Measurements from ENCODE around the gene CYB561D2.
A peak's percentile ranks its signal among the peaks of the same experiment; 100 is the strongest.

CYB561D2 gene

GRCh38 chr3:50320853-50321335, 29.8 kb upstream of the CYB561D2 start:
- H3K27ac Mint-ChIP-seq = peak overlapping the region; percentile 87
- H3K27me3 Mint-ChIP-seq = no peaks in the 10 kb centered on the region
- H3K4me1 Mint-ChIP-seq (ENCODE audit: low read depth) = peaks cover 50% of the 10 kb centered on the region
- peaks cover 57% of the 10 kb centered on the region for H3K36me3 Mint-ChIP-seq (ENCODE audit: low read depth)
- DNase-seq = no peak
- peak overlapping the region; percentile 88 for H3K4me3 Mint-ChIP-seq
- no peaks in the 10 kb centered on the region for H3K9me3 Mint-ChIP-seq

DNA sequence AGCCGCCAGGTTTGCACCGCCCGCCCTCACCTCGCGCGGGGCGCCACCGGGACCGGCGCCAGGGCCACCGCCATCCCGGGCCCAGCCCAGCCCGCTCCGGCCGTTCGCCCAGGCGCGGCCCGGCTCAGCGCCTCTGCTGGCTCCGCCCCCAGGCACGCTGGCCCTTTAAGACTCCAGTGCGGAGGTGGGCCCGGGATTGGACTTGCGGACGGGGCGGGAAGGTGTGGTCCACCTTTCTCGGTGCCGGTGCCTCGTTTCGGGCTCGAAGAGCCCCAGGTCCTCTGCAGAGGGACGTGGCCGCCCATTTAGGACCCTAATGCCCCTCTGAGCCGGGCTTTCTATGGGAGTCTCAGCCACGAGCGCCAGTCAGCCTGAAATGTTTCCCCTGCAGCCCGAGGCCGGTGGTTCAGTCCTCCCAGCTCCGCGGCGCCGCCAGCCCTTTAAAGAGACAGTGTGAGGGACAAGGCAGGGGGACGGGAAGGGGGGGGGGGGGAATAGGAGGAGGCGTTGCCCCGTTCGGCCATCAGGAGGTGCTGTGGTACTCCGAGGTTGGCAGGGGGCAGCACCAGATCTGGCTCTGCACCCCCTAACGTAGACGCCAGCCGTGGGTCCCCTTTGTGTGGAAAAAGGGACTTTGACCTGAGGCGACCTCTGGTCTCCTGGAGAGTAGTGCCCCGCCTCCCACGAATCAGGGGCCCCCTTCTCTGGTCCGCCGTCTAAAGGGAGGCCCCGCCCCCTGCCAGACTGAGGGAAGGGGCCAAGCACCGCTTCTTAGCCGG, 29.1 kb upstream of the CYB561D2 start:
- H3K4me1 Mint-ChIP-seq (ENCODE audit: low read depth) = peaks cover 50% of the 10 kb centered on the region
- peak overlapping the region; percentile 98 for H3K27ac Mint-ChIP-seq
- no peaks in the 10 kb centered on the region for H3K9me3 Mint-ChIP-seq
- H3K27me3 Mint-ChIP-seq = no peaks in the 10 kb centered on the region
- H3K4me3 Mint-ChIP-seq = peak overlapping the region; percentile 83
- peaks cover 59% of the 10 kb centered on the region for H3K36me3 Mint-ChIP-seq (ENCODE audit: low read depth)
- peak; percentile 94 for DNase-seq

DNA sequence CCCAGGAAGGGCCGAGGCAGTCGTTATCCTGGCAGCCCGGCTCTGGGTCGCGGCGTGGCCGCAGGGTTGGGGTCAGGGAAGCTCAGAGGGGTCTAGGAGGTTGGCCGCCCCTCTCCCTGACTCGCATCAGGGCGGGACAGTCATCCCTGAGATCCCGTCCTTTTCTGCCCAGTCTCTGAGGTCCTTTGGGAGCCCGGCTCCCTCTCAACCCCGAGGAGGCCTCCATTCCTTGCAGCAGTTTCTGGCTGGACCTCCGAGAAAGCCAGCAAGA, 28.6 kb upstream of the CYB561D2 start:
- H3K9me3 Mint-ChIP-seq = no peaks in the 10 kb centered on the region
- H3K27me3 Mint-ChIP-seq = no peaks in the 10 kb centered on the region
- H3K27ac Mint-ChIP-seq = peak overlapping the region; percentile 98
- H3K4me1 Mint-ChIP-seq (ENCODE audit: low read depth) = peaks cover 49% of the 10 kb centered on the region
- no peak for DNase-seq
- H3K36me3 Mint-ChIP-seq (ENCODE audit: low read depth) = peaks cover 61% of the 10 kb centered on the region
- peak overlapping the region; percentile 83 for H3K4me3 Mint-ChIP-seq

DNA sequence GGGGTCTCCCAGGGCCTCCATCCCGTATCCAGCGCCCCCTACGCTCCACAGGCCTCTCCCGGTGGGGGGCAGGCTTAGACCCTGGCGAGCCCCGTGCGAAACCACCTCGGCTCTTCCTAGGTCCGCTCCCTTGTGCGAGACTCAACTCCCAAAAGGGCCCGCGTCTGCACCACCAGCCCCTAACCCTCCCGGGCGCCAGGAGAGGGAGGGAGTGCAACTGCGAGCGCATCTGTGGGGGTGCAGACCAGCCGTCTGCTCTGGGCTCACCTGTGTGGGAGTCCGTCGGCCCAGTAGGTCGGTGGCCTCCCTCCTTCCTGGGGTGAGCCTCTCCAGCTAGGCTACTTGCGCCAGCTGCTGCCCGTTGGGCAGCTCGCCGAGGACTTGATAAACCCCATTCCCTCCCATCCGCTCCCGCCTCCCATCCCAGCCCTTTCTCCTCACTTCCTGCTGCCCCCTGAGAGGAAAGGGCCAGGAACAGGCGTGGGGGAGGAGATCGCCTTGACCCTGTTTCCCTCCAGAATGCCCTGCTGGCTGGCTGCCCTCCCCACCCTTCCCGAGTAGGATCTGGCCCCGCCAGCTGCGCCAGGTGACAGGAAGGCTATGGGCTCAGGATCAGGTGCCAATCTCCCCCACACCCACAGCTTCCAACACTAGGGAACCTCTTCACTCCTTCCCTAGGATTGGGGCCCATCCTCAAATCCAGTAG, 28.1 kb upstream of the CYB561D2 start, which contains the start of gene HYAL2:
Gene HYAL2 (minus strand): TSS at position 360 of the 706 bp plus-strand sequence. CDS start 2,256 bp downstream, outside the sequence.
- Mint-ChIP-seq H3K27ac (peak within 1 kb of the TSS; percentile 98), H3K9me3 (no peaks in the 10 kb centered on the region), H3K4me3 (peak within 1 kb of the TSS; percentile 83), H3K36me3 (ENCODE audit: low read depth) (peaks cover 62% of the 10 kb centered on the region), H3K27me3 (no peaks in the 10 kb centered on the region), H3K4me1 (ENCODE audit: low read depth) (peaks cover 48% of the 10 kb centered on the region)
- DNase-seq = no peak

- no peaks in the 10 kb centered on the region for H3K9me3 Mint-ChIP-seq
- H3K36me3 Mint-ChIP-seq (ENCODE audit: low read depth) = peaks cover 60% of the 10 kb centered on the region
- no peaks in the 10 kb centered on the region for H3K27me3 Mint-ChIP-seq
- no peak overlapping the region for H3K4me3 Mint-ChIP-seq
- DNase-seq = no peak
- H3K4me1 Mint-ChIP-seq (ENCODE audit: low read depth) = peaks cover 49% of the 10 kb centered on the region
- H3K27ac Mint-ChIP-seq = peak overlapping the region; percentile 71
Observed at GRCh38 chr3:50323092-50323600, 27.5 kb upstream of the CYB561D2 start.

GRCh38 chr3:50323614-50324199, 27.0 kb upstream of the CYB561D2 start:
- Mint-ChIP-seq H3K36me3 (ENCODE audit: low read depth) (peaks cover 60% of the 10 kb centered on the region), H3K4me1 (ENCODE audit: low read depth) (peaks cover 49% of the 10 kb centered on the region), H3K27ac (peak overlapping the region; percentile 71), H3K9me3 (no peaks in the 10 kb centered on the region), H3K27me3 (no peaks in the 10 kb centered on the region), H3K4me3 (no peak overlapping the region)
- DNase-seq = no peak

GRCh38 chr3:50324351-50325112, 26.1 kb upstream of the CYB561D2 start:
- H3K36me3 Mint-ChIP-seq (ENCODE audit: low read depth) = peaks cover 59% of the 10 kb centered on the region
- no peaks in the 10 kb centered on the region for H3K27me3 Mint-ChIP-seq
- H3K27ac Mint-ChIP-seq = peak overlapping the region; percentile 67
- H3K4me1 Mint-ChIP-seq (ENCODE audit: low read depth) = peaks cover 45% of the 10 kb centered on the region
- peak; percentile 74 for DNase-seq
- no peak overlapping the region for H3K4me3 Mint-ChIP-seq
- H3K9me3 Mint-ChIP-seq = no peaks in the 10 kb centered on the region

- Mint-ChIP-seq H3K27me3 (no peaks in the 10 kb centered on the region), H3K27ac (peak overlapping the region; percentile 67), H3K9me3 (no peaks in the 10 kb centered on the region), H3K36me3 (ENCODE audit: low read depth) (peaks cover 60% of the 10 kb centered on the region), H3K4me3 (no peak overlapping the region), H3K4me1 (ENCODE audit: low read depth) (peaks cover 39% of the 10 kb centered on the region)
- DNase-seq = no peak
Observed at GRCh38 chr3:50325113-50325480, 25.6 kb upstream of the CYB561D2 start.

- Mint-ChIP-seq H3K36me3 (ENCODE audit: low read depth) (peaks cover 64% of the 10 kb centered on the region), H3K27ac (peak overlapping the region; percentile 67), H3K27me3 (no peaks in the 10 kb centered on the region), H3K4me1 (ENCODE audit: low read depth) (peaks cover 34% of the 10 kb centered on the region), H3K9me3 (no peaks in the 10 kb centered on the region), H3K4me3 (no peak overlapping the region)
- no peak for DNase-seq
Observed at GRCh38 chr3:50325497-50326181, 25.0 kb upstream of the CYB561D2 start.

GRCh38 chr3:50326182-50326541, 24.5 kb upstream of the CYB561D2 start:
- Mint-ChIP-seq H3K9me3 (no peaks in the 10 kb centered on the region), H3K27me3 (no peaks in the 10 kb centered on the region), H3K4me1 (ENCODE audit: low read depth) (peaks cover 33% of the 10 kb centered on the region), H3K27ac (peak overlapping the region; percentile 40), H3K36me3 (ENCODE audit: low read depth) (peaks cover 68% of the 10 kb centered on the region), H3K4me3 (peak overlapping the region; percentile 89)
- no peak for DNase-seq

GRCh38 chr3:50327129-50327528, 23.5 kb upstream of the CYB561D2 start:
- Mint-ChIP-seq H3K36me3 (ENCODE audit: low read depth) (peaks cover 77% of the 10 kb centered on the region), H3K4me1 (ENCODE audit: low read depth) (peaks cover 33% of the 10 kb centered on the region), H3K4me3 (peak overlapping the region; percentile 89), H3K9me3 (no peaks in the 10 kb centered on the region), H3K27ac (peak overlapping the region; percentile 80), H3K27me3 (no peaks in the 10 kb centered on the region)
- no peak for DNase-seq

DNA sequence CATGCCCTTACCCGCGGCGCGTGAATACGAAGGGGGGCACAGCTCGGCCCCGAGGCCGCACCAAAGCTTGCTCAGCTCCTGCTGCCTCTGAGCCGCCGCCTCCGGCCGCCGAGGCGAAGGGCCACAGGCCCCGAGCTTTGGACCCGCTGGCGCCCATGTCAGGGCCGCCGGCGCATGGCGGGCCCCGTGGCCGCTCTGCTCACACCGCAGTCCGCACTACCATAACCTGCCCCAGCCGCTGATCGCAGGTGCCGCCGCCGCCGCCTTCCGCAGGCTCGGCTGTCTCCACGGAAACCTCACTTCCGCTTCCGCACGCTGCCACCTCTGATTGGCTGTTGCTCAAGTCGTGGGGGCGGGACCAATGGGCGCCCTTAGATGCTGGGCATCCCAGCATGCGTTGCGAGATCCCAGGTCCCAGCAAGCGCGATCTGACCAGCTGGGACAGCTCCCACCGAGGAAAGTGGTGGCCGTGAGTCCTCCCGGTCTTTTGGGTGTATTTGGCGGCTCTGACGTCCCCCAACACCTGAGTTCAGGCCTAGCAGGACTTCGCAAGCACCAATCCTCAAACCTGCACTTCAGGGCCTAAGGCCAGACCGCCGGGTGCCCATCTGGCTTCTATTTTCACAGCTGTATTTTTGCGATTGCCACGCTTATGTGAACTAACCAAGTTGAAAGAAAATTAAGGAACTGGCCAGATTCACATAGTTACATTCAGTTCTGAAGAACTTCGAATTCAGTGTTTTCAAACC, 22.5 kb upstream of the CYB561D2 start, which contains the start of gene TUSC2:
Gene TUSC2 (minus strand): TSS at position 281 of the 749 bp plus-strand sequence. CDS start 124 bp downstream, at position 157.
- Mint-ChIP-seq H3K4me3 (peak within 1 kb of the TSS; percentile 89), H3K4me1 (ENCODE audit: low read depth) (peaks cover 34% of the 10 kb centered on the region), H3K9me3 (no peaks in the 10 kb centered on the region), H3K27ac (peak within 1 kb of the TSS; percentile 94), H3K27me3 (no peaks in the 10 kb centered on the region), H3K36me3 (ENCODE audit: low read depth) (peaks cover 87% of the 10 kb centered on the region)
- DNase-seq = peak; percentile 94

DNA sequence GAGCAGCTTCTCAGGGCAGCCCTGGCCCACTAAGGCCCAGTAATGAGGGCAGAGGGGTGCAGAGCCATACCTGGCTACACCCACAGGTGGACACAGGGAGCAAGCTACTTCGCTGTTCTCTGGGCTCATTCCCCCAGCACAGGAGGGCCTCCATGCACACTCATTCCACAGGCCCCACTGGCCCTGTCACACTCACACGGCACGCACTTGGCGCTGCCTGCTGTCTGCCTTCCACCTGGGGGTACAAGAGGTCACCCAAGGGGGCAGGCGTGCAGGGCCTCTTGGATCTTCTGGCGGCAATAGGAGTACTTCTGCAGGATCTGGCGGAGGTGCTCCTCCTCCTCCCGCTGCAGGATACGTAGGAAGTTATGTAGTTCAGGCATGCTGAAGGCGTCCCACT, 20.3 kb upstream of the CYB561D2 start:
- no peaks in the 10 kb centered on the region for H3K27me3 Mint-ChIP-seq
- H3K4me1 Mint-ChIP-seq (ENCODE audit: low read depth) = peaks cover 47% of the 10 kb centered on the region
- DNase-seq = no peak
- H3K4me3 Mint-ChIP-seq = no peak overlapping the region
- no peaks in the 10 kb centered on the region for H3K9me3 Mint-ChIP-seq
- peaks cover 90% of the 10 kb centered on the region for H3K36me3 Mint-ChIP-seq (ENCODE audit: low read depth)
- peak overlapping the region; percentile 40 for H3K27ac Mint-ChIP-seq

Measured in activated T-cell treated with anti-CD3 and anti-CD28 coated beads, Interleukin-2, amount 50 U/mL, for 24 hours (primary cell).